ENCODE data around the gene KRTAP6-2.

DNA sequence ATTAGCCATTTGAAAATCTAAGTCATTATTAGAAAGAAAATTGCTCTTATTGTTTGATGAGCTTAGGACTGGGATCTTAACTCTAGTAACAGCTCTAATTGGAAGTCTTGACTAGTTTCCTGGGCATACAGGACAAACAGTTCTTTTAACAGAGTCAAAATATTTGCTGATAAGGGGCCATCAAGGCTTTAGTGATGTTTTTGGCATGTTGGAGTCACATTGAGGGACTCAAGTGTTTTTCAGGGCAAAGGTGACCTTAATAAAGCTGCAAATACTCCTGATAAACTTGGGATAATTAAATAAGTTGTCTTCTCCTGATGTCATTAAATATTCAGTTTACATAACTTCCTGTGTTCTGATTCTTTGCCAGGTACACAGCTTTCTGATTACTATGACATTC lies 31.1 kb downstream of the KRTAP6-2 start:
- TF ChIP-seq, protein P1, sequence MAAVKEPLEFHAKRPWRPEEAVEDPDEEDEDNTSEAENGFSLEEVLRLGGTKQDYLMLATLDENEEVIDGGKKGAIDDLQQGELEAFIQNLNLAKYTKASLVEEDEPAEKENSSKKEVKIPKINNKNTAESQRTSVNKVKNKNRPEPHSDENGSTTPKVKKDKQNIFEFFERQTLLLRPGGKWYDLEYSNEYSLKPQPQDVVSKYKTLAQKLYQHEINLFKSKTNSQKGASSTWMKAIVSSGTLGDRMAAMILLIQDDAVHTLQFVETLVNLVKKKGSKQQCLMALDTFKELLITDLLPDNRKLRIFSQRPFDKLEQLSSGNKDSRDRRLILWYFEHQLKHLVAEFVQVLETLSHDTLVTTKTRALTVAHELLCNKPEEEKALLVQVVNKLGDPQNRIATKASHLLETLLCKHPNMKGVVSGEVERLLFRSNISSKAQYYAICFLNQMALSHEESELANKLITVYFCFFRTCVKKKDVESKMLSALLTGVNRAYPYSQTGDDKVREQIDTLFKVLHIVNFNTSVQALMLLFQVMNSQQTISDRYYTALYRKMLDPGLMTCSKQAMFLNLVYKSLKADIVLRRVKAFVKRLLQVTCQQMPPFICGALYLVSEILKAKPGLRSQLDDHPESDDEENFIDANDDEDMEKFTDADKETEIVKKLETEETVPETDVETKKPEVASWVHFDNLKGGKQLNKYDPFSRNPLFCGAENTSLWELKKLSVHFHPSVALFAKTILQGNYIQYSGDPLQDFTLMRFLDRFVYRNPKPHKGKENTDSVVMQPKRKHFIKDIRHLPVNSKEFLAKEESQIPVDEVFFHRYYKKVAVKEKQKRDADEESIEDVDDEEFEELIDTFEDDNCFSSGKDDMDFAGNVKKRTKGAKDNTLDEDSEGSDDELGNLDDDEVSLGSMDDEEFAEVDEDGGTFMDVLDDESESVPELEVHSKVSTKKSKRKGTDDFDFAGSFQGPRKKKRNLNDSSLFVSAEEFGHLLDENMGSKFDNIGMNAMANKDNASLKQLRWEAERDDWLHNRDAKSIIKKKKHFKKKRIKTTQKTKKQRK (IDR thresholded peaks at IDR 0.05; ENCODE audit: low read length) = no peak
- no peak for TF ChIP-seq ZBTB21 (CRISPR knock-in tag; IDR thresholded peaks at IDR 0.05)
- TF ChIP-seq ZNF605 (CRISPR knock-in tag; IDR thresholded peaks at IDR 0.05) = no peak
- TF ChIP-seq NFKBIZ (CRISPR knock-in tag; IDR thresholded peaks at IDR 0.05) = no peak
- no peak for TF ChIP-seq TCF12 (IDR thresholded peaks at IDR 0.05)
- TF ChIP-seq TCF12 (CRISPR knock-in tag; IDR thresholded peaks at IDR 0.05) = no peak
- no peak for TF ChIP-seq MED1 (CRISPR knock-in tag; IDR thresholded peaks at IDR 0.05)
- no peak for TF ChIP-seq ZNF296 (CRISPR knock-in tag; conservative IDR thresholded peaks at IDR 0.05)
- TF ChIP-seq, protein P2, sequence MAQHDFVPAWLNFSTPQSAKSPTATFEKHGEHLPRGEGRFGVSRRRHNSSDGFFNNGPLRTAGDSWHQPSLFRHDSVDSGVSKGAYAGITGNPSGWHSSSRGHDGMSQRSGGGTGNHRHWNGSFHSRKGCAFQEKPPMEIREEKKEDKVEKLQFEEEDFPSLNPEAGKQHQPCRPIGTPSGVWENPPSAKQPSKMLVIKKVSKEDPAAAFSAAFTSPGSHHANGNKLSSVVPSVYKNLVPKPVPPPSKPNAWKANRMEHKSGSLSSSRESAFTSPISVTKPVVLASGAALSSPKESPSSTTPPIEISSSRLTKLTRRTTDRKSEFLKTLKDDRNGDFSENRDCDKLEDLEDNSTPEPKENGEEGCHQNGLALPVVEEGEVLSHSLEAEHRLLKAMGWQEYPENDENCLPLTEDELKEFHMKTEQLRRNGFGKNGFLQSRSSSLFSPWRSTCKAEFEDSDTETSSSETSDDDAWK (CRISPR knock-in tag; IDR thresholded peaks at IDR 0.05) = no peak
- TF ChIP-seq, protein P3, sequence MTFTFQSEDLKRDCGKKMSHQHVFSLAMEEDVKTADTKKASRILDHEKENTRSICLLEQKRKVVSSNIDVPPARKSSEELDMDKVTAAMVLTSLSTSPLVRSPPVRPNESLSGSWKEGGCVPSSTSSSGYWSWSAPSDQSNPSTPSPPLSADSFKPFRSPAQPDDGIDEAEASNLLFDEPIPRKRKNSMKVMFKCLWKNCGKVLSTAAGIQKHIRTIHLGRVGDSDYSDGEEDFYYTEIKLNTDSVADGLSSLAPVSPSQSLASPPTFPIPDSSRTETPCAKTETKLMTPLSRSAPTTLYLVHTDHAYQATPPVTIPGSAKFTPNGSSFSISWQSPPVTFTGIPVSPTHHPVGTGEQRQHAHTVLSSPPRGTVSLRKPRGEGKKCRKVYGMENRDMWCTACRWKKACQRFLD (CRISPR knock-in tag; IDR thresholded peaks at IDR 0.05; ENCODE audit: borderline replicate concordance) = no peak
- no peak for TF ChIP-seq EZH2 (conservative IDR thresholded peaks at IDR 0.05; ENCODE audit: low read depth, low read length)
- TF ChIP-seq, protein P4, sequence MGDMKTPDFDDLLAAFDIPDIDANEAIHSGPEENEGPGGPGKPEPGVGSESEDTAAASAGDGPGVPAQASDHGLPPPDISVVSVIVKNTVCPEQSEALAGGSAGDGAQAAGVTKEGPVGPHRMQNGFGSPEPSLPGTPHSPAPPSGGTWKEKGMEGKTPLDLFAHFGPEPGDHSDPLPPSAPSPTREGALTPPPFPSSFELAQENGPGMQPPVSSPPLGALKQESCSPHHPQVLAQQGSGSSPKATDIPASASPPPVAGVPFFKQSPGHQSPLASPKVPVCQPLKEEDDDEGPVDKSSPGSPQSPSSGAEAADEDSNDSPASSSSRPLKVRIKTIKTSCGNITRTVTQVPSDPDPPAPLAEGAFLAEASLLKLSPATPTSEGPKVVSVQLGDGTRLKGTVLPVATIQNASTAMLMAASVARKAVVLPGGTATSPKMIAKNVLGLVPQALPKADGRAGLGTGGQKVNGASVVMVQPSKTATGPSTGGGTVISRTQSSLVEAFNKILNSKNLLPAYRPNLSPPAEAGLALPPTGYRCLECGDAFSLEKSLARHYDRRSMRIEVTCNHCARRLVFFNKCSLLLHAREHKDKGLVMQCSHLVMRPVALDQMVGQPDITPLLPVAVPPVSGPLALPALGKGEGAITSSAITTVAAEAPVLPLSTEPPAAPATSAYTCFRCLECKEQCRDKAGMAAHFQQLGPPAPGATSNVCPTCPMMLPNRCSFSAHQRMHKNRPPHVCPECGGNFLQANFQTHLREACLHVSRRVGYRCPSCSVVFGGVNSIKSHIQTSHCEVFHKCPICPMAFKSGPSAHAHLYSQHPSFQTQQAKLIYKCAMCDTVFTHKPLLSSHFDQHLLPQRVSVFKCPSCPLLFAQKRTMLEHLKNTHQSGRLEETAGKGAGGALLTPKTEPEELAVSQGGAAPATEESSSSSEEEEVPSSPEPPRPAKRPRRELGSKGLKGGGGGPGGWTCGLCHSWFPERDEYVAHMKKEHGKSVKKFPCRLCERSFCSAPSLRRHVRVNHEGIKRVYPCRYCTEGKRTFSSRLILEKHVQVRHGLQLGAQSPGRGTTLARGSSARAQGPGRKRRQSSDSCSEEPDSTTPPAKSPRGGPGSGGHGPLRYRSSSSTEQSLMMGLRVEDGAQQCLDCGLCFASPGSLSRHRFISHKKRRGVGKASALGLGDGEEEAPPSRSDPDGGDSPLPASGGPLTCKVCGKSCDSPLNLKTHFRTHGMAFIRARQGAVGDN (CRISPR knock-in tag; IDR thresholded peaks at IDR 0.05) = no peak
- TF ChIP-seq, protein P5, sequence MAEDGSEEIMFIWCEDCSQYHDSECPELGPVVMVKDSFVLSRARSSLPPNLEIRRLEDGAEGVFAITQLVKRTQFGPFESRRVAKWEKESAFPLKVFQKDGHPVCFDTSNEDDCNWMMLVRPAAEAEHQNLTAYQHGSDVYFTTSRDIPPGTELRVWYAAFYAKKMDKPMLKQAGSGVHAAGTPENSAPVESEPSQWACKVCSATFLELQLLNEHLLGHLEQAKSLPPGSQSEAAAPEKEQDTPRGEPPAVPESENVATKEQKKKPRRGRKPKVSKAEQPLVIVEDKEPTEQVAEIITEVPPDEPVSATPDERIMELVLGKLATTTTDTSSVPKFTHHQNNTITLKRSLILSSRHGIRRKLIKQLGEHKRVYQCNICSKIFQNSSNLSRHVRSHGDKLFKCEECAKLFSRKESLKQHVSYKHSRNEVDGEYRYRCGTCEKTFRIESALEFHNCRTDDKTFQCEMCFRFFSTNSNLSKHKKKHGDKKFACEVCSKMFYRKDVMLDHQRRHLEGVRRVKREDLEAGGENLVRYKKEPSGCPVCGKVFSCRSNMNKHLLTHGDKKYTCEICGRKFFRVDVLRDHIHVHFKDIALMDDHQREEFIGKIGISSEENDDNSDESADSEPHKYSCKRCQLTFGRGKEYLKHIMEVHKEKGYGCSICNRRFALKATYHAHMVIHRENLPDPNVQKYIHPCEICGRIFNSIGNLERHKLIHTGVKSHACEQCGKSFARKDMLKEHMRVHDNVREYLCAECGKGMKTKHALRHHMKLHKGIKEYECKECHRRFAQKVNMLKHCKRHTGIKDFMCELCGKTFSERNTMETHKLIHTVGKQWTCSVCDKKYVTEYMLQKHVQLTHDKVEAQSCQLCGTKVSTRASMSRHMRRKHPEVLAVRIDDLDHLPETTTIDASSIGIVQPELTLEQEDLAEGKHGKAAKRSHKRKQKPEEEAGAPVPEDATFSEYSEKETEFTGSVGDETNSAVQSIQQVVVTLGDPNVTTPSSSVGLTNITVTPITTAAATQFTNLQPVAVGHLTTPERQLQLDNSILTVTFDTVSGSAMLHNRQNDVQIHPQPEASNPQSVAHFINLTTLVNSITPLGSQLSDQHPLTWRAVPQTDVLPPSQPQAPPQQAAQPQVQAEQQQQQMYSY (CRISPR knock-in tag; IDR thresholded peaks at IDR 0.05) = no peak

Measured in HepG2 (cell line).